NK-92 treated with Interleukin-12 subunit alpha and Interleukin-12 subunit beta, amount 100 ng/mL, for 24 hours (cell line): ENCODE results near the gene COG3.
"Not testable (repeated sequence)": the region's sequence is repeated elsewhere in the genome, so short reads cannot be mapped to it uniquely, and the experiment has no call there.

ENCODE experiments used
- DNase-seq: peaks from one replicate; lab custom pipeline; 2025; lab: John Stamatoyannopoulos, UW

Gene COG3, protein sequence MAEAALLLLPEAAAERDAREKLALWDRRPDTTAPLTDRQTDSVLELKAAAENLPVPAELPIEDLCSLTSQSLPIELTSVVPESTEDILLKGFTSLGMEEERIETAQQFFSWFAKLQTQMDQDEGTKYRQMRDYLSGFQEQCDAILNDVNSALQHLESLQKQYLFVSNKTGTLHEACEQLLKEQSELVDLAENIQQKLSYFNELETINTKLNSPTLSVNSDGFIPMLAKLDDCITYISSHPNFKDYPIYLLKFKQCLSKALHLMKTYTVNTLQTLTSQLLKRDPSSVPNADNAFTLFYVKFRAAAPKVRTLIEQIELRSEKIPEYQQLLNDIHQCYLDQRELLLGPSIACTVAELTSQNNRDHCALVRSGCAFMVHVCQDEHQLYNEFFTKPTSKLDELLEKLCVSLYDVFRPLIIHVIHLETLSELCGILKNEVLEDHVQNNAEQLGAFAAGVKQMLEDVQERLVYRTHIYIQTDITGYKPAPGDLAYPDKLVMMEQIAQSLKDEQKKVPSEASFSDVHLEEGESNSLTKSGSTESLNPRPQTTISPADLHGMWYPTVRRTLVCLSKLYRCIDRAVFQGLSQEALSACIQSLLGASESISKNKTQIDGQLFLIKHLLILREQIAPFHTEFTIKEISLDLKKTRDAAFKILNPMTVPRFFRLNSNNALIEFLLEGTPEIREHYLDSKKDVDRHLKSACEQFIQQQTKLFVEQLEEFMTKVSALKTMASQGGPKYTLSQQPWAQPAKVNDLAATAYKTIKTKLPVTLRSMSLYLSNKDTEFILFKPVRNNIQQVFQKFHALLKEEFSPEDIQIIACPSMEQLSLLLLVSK

DNA sequence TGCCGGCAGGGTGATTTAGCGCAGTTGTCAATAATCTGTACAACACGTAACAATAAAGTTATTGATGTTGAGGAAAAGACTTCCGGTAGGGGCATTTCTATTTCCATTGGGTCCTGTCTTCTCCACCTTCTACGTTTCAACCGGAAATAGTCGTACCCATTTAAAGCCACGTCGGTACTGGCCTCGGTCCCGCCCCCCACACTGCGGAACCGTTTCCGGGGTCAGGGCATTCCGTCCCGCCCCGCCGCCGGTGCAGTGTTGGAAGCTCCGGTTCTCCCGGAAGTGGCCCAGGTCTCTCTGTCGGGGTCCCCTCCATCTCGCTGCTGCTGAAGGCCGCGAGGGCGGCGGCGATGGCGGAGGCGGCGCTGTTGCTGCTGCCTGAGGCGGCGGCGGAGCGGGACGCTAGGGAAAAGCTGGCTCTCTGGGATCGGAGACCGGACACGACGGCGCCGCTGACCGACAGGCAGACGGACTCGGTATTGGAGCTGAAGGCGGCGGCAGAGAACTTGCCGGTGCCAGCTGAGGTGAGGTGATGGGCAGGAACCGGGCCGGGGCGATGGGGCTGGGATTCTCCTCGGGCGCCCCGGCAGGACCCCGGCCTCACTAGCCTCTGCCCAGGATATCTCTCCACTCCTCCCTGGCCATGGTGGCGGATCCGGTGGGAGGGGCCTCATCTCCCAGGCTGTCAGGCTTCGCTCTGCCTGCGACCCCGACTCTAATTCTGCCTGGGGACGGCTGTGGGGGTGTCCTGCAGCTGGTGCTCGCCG, at the start of gene COG3:
TSS of gene COG3 (plus strand) at position 253 of the 767 bp plus-strand sequence. CDS start at position 351, 98 bp downstream.
- peak; percentile 84 for DNase-seq

DNA sequence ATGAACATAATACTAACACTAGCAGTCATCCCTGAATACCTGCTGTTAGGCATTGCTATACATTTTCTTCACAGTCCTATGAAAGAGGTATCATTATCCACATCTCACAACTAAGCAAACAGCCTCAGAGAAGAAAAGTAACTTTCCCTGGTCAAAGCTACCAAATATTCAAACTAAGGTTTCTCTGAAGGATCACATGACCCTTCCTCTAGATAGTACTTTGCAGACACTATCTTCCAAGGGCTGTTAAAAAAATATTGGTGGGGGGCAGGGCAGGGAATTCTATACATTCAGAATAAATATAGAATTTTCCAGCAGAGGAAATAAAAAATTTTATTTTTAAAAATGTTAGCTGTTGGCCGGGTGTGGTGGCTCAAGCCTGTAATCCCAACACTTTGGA, 49.6 kb upstream of the COG3 start:
- no peak for DNase-seq

DNA sequence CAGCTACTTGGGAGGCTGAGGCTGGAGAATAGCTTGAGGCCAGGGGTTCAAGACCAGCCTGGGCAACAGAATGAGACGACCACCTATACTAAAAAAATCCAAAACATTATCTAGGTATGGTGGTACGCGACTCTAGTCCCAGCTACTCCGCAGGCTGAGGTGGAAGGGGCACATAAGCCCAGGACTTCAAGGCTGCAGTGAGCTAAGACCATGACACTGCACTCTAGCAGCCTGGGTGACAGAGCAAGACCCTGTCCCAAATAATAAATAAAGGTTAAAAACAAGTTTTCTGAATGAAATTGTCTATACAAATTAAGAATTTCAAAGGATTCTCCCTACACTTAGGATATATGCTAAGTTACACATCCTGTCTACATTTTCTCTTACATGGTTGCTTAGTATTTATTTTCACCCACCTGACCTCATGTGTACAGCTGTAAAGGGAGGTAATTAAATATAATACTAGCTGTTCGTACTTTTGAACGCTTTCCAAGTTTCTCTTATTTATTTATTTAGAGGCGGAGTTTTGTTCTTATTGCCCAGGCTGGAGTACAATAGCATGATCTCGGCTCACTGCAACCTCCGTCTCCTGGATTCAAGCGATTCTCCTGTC, 48.1 kb upstream of the COG3 start:
- no peak for DNase-seq

DNA sequence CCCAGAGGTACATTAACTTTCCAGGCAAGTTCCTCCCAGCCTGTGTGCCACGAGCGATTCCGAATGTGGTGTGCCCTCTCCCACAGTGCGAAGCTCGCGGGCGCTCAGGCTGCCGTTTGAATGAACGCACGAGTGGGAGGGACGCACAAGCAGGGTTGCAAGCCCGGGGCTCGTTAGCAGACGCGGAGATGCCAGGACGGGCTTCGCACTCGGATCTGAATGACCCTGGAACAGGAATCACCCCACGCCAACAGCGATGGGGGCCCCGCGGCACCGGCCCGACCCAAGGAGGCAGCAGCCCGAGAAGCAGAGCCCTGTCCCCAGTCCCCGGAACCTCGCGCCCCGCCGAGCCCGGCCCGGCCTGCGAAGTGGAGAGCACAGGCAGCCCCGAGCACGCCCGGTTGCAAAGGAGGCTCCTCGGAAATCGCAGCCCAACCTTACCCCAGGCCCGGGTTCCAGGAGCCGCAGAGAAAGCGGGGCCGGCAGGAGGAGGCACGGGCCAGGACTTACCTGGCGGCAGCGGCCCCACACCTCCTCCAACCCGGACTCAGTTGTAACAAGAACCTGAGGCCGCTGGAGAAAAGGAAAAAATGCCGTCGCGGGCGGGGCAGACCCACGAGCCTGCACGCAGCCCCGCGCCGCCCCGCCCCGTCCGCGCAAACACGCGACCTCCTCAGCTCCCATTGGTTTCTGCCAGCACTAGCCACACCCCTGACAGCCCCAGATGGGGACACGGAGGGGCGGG, 46.8 kb upstream of the COG3 start, which contains the start of gene SLC25A30:
TSS of gene SLC25A30 (minus strand) at position 584 of the 745 bp plus-strand sequence. CDS start 6,948 bp downstream, outside the sequence.
- DNase-seq = peak; percentile 92

DNA sequence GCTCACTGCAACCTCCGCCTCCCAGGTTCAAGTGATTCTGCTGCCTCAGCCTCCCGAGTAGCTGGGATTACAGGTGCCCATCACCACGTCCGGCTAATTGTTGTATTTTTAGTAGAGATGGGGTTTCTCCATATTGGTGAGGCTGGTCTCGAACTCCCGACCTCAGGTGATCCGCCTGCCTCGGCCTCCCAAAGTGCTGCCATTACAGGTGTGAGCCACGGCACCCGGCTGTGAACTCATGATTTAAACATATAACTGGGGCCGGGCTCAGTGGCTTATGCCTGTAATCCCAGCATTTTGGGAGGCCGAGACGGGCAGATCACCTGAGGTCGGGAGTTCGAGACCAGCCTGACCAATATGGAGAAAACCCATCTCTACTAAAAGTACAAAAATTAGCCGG, 45.4 kb upstream of the COG3 start:
- DNase-seq = not testable (repeated sequence)

DNA sequence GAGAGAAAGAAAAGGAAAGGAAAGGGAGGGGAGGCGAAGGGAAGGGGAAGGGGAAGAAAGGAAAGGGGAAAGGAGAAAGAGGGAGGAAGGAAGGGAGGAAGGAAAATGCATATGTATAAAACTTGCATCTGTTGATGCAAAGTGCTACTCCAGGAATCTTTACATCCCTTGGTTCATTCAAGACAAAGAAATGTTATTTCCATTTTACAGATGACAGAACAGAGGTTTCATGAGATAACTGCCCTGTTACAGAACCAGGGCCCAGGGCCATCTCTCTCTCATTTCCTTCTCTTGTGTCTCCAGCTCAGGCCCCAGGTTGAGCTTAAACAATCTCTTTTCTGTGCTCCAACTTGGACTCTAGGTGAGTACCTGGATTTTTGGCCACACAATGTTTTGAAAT, 44.8 kb upstream of the COG3 start:
- DNase-seq = no peak

DNA sequence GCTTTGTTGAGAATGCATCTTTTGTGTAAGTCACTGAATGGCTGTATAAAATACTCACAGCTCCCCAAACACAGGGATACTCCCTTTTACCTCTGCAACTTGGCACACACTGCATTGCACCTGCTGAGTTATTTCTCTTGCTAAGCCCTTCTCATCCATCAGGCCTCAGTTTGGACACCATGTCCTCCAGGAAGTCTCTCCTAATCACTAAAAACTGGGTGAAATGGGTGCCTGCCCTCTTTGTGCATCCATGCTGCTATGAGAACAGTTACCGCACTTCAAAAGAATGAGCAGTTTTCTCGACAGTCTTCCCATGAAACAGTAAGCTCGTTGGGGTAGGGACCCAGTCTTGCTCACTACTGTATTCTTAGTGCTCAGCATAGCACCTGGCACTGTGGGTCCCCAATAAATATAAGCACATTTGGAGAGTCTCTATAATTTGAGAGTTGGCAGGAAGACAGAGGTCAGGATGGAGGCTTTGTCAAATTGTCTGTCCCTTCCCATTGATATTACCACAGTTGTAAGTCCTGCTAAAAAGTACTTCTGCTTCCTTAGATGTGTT, 41.9 kb upstream of the COG3 start:
- no peak for DNase-seq

DNA sequence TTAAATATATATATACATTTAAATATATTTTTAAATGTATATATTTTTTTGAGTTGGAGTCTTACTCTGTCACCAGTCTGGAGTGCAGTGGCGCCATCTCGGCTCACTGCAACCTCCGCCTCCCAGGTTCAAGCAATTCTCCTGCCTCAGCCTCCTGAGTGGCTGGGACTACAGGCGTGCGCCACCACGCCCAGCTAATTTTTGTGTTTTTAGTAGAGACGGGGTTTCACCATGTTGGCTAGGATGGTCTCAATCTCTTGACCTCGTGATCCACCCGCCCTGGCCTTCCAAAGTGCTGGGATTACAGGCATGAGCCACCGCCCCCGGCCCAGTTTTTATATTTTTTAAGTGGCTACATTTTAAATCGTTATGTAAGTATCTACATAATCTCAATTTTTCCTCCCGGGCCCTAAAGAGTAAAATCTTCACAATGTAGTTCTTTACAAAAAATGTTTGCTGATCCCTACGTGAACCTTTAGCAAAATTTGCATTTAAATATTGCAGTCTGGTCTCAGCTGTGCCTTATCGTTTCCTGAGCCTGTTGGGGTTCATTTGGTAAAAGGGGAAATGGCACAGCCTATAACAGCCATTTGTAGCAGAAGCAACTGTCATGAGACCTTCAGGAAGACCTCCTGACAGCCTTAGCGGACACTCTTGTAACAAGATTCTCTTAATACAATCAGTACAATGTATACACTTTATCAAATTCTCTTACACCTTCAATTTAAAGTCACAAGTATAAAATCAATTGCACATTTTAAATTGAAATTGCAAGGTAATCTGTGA, 38.5 kb upstream of the COG3 start:
- DNase-seq = not testable (repeated sequence)

DNA sequence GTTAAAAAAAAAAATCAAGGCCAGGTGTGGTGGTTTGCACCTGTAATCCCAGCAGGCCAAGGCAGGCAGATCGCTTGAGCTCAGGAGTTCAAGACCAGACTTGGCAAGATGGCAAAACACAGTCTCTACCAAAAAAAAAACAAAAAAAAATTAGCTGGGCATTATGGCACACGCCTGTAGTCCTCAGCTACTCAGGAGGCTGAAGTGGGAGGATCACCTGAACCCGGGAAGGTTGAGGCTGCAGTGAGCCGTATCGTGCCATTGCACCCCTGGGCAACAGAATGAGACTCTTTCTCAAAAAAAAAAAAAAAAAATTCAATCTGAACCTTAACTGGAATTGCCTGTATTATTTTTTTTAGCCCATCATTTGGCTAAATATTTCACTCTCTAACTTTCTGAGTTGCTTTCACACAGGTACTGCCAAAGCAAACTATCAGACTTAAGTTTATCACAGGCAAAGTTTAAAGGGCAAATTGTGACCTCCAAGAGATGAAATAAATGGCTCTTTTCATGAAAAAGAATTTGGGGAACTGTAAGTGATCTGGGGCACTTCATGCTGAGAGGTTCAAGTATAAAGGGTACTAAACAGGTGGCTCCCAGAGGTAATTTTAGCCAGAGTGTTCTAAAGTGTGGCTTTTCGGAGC, 31.9 kb upstream of the COG3 start:
- no peak for DNase-seq

DNA sequence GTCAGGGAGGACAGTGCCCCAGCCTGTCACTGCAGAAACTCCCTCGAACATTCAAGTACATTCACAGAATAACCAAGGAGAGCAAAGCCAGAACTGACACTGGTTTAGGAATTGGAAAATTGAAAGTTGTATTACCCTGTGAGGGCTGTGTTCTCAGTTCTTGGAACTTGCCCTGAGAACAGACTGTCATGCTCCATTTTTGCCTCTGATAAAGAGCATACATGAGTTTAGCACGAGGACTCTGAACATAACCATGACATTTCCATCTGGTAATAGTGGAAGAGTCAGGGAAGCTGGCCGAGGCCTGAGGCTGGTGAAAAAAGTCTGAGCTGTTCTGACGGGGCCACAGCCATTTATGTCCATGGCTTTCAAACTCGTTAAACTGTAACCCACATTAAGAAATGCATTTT, 31.4 kb upstream of the COG3 start:
- DNase-seq = no peak

DNA sequence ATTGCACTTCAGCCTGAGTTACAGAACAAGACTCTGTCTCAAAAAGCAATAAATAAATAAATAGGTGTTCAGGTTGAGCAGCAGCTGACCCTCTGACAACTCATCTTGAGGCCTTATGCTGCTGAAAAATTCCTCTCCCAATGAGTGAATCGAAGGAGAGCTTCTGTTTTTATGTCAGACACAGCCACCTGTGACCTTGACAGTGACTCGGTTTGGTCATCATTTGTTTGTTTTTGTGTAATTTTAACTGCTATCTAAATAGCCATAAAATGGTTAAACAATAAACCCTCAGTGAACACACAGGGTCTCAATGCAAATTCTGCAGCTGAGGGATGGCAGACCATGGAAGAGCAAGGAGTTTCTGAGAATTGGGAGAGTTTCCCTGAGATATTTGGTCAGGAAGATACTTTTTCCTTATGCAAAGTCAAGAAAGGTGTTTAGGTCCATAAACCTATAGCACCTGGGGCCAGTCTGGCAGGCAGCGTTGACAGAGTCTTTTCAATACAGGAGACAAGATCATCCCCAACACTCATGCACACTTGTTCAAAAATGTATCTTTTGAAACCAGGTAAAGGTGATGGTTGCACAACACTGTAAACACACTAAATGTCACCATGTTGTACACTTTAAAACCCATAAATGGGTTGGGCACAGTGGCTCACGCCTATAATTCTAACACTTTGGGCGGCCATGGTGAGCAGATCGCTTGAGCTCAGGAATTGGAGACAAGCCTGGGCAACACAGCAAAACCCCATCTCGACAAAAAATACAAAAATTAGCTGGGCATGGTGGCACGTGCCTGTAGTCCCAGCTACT, 30.0 kb upstream of the COG3 start:
- DNase-seq = no peak

DNA sequence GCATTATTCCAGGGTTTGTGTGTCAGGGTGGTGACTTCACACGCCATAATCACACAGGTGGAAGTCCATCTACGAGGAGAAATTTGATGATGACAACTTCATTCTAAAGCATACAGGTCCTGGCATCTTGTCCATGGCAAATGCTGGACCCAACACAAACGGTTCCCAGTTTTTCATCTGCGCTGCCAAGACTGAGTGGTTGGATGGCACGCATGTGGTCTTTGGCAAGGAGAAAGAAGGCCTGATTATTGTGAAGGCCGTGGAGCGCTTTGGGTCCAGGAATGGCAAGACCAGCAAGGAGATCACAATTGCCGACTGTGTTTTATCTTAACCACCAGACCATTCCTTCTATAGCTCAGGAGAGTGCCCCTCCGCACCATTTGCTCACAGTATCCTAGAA, 28.4 kb upstream of the COG3 start:
- DNase-seq = no peak

DNA sequence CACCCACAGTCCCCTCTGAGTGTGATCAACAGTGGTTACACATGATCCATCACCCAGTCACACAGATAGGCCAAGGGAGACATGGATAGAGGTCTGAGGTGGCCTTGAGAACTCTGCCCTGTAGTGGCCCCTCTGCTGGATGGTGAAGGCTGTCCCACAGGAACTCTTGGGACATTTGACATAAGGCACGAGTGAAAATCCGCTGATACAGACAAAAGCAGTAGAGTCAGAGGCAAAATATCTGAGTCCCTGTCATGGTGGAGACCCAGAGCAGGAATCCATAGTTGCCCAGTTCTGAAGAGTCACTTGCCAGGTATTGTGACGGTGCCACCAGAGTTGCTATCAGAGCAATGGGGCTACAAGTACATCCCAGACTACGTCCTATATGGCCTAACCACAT, 27.8 kb upstream of the COG3 start:
- no peak for DNase-seq

DNA sequence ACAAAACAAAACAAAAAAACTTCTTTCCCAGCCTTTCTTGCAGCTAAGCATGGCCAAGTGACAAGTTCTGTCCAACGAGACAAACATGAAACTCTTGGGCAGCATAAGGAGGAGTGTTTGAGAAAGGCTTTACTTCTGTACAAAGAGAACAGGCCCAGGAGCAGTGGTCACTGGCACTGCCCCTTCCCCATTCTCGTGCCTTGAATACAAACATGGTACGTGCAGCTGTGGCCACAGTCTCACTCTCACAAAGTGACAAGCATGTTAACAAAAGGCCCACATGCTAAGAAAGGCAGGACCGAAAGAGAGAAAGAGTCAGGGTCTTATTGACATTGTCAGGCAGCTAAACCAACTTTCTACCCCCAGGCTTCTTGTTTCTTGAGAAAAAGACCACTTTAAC, 26.8 kb upstream of the COG3 start:
- DNase-seq = no peak

DNA sequence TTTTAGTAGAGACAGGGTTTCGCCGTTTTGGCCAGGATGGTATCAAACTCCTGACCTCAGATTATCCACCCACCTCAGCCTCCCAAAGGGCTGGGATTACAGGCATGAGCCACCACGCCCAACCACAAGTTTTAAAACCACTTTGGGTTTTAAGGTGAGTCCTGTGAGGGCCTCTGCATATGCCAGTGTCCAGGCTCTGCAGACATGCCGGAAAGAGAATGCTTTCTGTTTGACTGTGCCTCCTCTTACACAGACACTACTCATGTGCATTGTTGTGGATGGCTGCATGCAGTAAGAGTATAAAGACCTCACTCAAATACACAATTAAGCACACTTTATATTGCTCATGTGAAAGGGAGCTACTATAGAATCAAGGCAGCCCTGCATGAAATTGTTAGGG, 25.7 kb upstream of the COG3 start:
- DNase-seq = no peak

DNA sequence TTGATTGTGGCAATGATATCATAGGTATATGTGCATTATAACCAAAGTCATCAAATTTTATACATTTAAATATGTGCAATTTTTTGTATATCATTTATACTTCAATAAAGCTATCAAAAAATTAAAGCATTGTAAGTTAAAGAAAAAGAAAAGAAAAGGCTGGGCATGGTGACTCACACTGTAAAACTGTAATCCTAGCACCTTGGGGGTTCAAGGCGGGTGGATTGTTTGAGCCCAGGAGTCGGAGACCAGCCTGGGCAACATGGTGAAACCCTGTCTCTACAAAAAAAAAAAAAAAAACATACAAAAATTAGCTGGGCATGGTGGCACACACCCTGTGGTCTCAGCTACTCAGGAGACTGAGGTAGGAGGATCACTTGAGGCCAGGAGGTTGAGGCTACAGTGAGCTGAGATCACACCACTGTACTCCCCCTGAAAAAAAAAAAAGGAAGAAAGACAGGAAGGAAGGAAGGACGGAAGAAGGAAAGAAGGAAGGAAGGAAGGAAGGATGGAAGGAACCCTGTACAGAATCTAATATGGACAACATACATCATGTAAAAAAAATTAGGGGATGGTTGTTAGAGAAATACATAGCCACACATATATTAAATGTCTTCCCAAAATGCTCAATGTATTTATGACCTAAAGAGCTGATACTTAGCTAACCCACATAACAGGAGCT, 24.8 kb upstream of the COG3 start:
- no peak for DNase-seq

DNA sequence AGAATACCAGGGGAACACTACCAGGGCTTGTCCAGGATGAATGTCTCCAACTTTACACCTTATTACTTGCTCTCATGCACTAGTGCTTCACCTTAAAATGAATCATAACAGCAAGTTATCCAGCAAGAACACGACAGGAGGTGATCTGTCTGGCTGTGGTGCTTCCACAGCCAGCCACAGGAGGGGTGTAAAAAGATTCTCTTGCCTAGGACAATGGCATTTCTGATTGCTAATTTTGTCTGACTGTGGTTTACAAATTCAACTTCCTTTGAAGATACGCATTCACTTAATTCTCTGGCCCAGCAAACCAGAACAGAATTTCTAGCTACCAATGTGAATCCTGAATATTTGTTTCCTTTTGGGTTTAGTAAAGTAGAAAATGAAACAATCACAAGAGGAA, 23.1 kb upstream of the COG3 start:
- no peak for DNase-seq

DNA sequence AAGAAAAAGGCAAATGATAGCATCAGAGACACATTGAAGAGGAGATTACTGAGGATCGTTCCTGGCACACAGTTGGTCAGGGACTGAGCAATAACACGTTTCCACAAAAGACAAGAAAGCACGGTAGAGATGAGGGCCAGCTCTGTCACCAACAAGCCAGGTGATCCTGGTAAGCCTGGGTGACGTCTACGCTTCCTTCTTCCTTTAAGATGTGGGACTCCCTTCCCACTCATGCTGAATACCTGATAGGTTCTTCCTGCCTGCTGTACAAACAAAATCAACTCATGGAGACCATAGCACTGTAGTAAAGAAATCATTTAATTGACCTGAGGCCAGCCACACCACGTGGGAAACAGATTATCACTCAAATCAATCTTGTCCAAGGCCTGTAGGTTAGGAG, 19.7 kb upstream of the COG3 start:
- no peak for DNase-seq
